ENCODE data around the gene HDC. TPM values are rescaled to one million over a fixed set of nuclear protein-coding genes. Genes with fewer than 3 reads are reported as not detected.

Gene HDC
- total RNA-seq, 1 experiment from 2014 or later, result not detected

GRCh38 chr15:50281427-50281826 lies 15.9 kb upstream of the HDC start:
- no peaks in the 10 kb centered on the region for H3K27me3 ChIP-seq (replicated peaks; ENCODE audit: insufficient read depth, low read depth, low read length, poor library complexity)
- DNase-seq (ENCODE audit: low spot score), result no peak
- H3K27ac ChIP-seq (ENCODE audit: low read depth, low read length, poor library complexity, severe bottlenecking), result no peak overlapping the region
- no peaks in the 10 kb centered on the region for H3K4me1 ChIP-seq (ENCODE audit: insufficient read depth, low read length, poor library complexity, severe bottlenecking)
- intact Hi-C loops (cut with micrococcal nuclease; ENCODE audit: unreplicated experiment), result no loop called here
- CTCF ChIA-PET, result no interaction called here
- no TSS peak for BruUV-seq (replicated peaks)
- POLR2A ChIA-PET (ENCODE audit: low non-redundant PET), result no interaction called here
- H3K4me3 ChIP-seq (ENCODE audit: low read depth, low read length, poor library complexity, severe bottlenecking), result no peak overlapping the region
- H3K36me3 ChIP-seq (ENCODE audit: insufficient read depth, low read length, poor library complexity, severe bottlenecking), result no peaks in the 10 kb centered on the region
- TF ChIP-seq CTCF (conservative IDR thresholded peaks at IDR 0.05; ENCODE audit: low read depth, low read length) (no peak), EZH2 (IDR thresholded peaks at IDR 0.05; ENCODE audit: borderline replicate concordance, low read depth, low read length, poor library complexity, severe bottlenecking) (no peak)
- no peaks in the 10 kb centered on the region for H3K9me3 ChIP-seq (ENCODE audit: low read depth, low read length, poor library complexity, severe bottlenecking)

DNA sequence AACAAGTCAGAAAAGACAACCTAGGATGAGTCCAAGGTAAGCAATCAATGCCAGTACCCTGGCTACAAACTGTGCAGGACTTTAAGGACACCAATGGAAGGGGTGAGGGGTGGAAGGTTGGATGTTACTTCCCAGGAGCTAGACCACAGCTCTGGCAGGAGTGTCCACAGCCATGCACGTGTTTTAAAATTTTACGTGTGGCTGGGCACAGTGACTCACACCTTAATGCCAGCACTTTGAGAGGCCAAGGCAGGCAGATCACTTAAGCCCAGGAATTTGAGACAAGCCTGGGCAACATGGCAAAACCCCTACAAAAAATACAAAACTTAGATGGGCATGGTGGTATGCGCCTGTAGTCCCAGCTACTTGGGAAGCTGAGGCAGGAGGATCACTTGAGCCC lies 14.7 kb upstream of the HDC start:
- ChIA-PET POLR2A (ENCODE audit: low non-redundant PET) (no interaction called here), CTCF (no interaction called here)
- Histone ChIP-seq H3K36me3 (ENCODE audit: insufficient read depth, low read length, poor library complexity, severe bottlenecking) (no peaks in the 10 kb centered on the region), H3K9me3 (ENCODE audit: low read depth, low read length, poor library complexity, severe bottlenecking) (no peaks in the 10 kb centered on the region), H3K4me1 (ENCODE audit: insufficient read depth, low read length, poor library complexity, severe bottlenecking) (no peaks in the 10 kb centered on the region), H3K4me3 (ENCODE audit: low read depth, low read length, poor library complexity, severe bottlenecking) (no peak overlapping the region), H3K27me3 (replicated peaks; ENCODE audit: insufficient read depth, low read depth, low read length, poor library complexity) (no peaks in the 10 kb centered on the region), H3K27ac (ENCODE audit: low read depth, low read length, poor library complexity, severe bottlenecking) (no peak overlapping the region)
- intact Hi-C loops (cut with micrococcal nuclease; ENCODE audit: unreplicated experiment), result no loop called here
- no peak for DNase-seq (ENCODE audit: low spot score)
- no TSS peak for BruUV-seq (replicated peaks)
- TF ChIP-seq CTCF (conservative IDR thresholded peaks at IDR 0.05; ENCODE audit: low read depth, low read length), result no peak
- no peak for TF ChIP-seq EZH2 (IDR thresholded peaks at IDR 0.05; ENCODE audit: borderline replicate concordance, low read depth, low read length, poor library complexity, severe bottlenecking)

- Histone ChIP-seq H3K36me3 (ENCODE audit: insufficient read depth, low read length, poor library complexity, severe bottlenecking) (no peaks in the 10 kb centered on the region), H3K27me3 (replicated peaks; ENCODE audit: insufficient read depth, low read depth, low read length, poor library complexity) (no peaks in the 10 kb centered on the region), H3K27ac (ENCODE audit: low read depth, low read length, poor library complexity, severe bottlenecking) (no peak overlapping the region), H3K4me1 (ENCODE audit: insufficient read depth, low read length, poor library complexity, severe bottlenecking) (no peaks in the 10 kb centered on the region), H3K9me3 (ENCODE audit: low read depth, low read length, poor library complexity, severe bottlenecking) (no peaks in the 10 kb centered on the region), H3K4me3 (ENCODE audit: low read depth, low read length, poor library complexity, severe bottlenecking) (no peak overlapping the region)
- POLR2A ChIA-PET (ENCODE audit: low non-redundant PET), result interaction anchor here (0.6 kb wide), 1 partner anchor 333 kb away, joined by 5 read pairs; no protein-coding TSS in a partner anchor
- no TSS peak for BruUV-seq (replicated peaks)
- DNase-seq (ENCODE audit: low spot score), result no peak
- intact Hi-C loops (cut with micrococcal nuclease; ENCODE audit: unreplicated experiment), result no loop called here
- CTCF ChIA-PET, result no interaction called here
- TF ChIP-seq EZH2 (IDR thresholded peaks at IDR 0.05; ENCODE audit: borderline replicate concordance, low read depth, low read length, poor library complexity, severe bottlenecking) (no peak), CTCF (conservative IDR thresholded peaks at IDR 0.05; ENCODE audit: low read depth, low read length) (no peak)
Observed at GRCh38 chr15:50278496-50278895, 13.0 kb upstream of the HDC start.
